ENCODE data around the gene CDH4.
"Not testable (repeated sequence)": the region's sequence is repeated elsewhere in the genome, so short reads cannot be mapped to it uniquely, and the experiment has no call there.

DNA sequence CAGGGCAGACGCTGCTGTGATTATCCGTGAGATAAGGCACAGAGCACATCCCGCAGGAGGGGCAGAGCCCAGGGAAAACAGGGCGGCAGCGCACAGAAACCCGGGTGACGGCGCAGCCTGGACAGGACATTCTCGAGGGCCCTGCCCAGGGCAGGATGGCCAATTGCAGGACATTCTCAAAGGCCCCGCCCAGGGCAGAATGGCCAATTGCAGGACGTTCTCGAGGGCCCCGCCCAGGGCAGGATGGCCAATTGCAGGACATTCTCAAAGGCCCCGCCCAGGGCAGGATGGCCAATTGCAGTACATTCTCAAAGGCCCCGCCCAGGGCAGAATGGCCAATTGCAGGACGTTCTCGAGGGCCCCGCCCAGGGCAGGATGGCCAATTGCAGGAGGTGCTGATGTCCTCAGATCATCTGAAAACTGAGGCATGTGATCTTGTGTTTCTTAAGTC lies 173.5 kb downstream of the CDH4 start:
- TF ChIP-seq, protein P1, sequence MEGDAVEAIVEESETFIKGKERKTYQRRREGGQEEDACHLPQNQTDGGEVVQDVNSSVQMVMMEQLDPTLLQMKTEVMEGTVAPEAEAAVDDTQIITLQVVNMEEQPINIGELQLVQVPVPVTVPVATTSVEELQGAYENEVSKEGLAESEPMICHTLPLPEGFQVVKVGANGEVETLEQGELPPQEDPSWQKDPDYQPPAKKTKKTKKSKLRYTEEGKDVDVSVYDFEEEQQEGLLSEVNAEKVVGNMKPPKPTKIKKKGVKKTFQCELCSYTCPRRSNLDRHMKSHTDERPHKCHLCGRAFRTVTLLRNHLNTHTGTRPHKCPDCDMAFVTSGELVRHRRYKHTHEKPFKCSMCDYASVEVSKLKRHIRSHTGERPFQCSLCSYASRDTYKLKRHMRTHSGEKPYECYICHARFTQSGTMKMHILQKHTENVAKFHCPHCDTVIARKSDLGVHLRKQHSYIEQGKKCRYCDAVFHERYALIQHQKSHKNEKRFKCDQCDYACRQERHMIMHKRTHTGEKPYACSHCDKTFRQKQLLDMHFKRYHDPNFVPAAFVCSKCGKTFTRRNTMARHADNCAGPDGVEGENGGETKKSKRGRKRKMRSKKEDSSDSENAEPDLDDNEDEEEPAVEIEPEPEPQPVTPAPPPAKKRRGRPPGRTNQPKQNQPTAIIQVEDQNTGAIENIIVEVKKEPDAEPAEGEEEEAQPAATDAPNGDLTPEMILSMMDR (IDR thresholded peaks at IDR 0.05) = not testable (repeated sequence)
- not testable (repeated sequence) for TF ChIP-seq ZNF671 (CRISPR knock-in tag; IDR thresholded peaks at IDR 0.05); NFE2L1 (CRISPR knock-in tag; IDR thresholded peaks at IDR 0.05); RELA (CRISPR knock-in tag; IDR thresholded peaks at IDR 0.05; ENCODE audit: borderline replicate concordance); NFYB (CRISPR knock-in tag; conservative IDR thresholded peaks at IDR 0.05; ENCODE audit: low read depth)
- TF ChIP-seq, protein P2, sequence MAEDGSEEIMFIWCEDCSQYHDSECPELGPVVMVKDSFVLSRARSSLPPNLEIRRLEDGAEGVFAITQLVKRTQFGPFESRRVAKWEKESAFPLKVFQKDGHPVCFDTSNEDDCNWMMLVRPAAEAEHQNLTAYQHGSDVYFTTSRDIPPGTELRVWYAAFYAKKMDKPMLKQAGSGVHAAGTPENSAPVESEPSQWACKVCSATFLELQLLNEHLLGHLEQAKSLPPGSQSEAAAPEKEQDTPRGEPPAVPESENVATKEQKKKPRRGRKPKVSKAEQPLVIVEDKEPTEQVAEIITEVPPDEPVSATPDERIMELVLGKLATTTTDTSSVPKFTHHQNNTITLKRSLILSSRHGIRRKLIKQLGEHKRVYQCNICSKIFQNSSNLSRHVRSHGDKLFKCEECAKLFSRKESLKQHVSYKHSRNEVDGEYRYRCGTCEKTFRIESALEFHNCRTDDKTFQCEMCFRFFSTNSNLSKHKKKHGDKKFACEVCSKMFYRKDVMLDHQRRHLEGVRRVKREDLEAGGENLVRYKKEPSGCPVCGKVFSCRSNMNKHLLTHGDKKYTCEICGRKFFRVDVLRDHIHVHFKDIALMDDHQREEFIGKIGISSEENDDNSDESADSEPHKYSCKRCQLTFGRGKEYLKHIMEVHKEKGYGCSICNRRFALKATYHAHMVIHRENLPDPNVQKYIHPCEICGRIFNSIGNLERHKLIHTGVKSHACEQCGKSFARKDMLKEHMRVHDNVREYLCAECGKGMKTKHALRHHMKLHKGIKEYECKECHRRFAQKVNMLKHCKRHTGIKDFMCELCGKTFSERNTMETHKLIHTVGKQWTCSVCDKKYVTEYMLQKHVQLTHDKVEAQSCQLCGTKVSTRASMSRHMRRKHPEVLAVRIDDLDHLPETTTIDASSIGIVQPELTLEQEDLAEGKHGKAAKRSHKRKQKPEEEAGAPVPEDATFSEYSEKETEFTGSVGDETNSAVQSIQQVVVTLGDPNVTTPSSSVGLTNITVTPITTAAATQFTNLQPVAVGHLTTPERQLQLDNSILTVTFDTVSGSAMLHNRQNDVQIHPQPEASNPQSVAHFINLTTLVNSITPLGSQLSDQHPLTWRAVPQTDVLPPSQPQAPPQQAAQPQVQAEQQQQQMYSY (CRISPR knock-in tag; IDR thresholded peaks at IDR 0.05) = not testable (repeated sequence)
- TF ChIP-seq, protein P3, sequence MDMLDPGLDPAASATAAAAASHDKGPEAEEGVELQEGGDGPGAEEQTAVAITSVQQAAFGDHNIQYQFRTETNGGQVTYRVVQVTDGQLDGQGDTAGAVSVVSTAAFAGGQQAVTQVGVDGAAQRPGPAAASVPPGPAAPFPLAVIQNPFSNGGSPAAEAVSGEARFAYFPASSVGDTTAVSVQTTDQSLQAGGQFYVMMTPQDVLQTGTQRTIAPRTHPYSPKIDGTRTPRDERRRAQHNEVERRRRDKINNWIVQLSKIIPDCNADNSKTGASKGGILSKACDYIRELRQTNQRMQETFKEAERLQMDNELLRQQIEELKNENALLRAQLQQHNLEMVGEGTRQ (CRISPR knock-in tag; IDR thresholded peaks at IDR 0.05) = not testable (repeated sequence)
- TF ChIP-seq, protein P4, sequence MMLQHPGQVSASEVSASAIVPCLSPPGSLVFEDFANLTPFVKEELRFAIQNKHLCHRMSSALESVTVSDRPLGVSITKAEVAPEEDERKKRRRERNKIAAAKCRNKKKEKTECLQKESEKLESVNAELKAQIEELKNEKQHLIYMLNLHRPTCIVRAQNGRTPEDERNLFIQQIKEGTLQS (CRISPR knock-in tag; conservative IDR thresholded peaks at IDR 0.05) = not testable (repeated sequence)
